H1 (cell line): ENCODE measurements around the gene NHEJ1. TPM values are rescaled to one million over a fixed set of nuclear protein-coding genes. Genes with fewer than 3 reads are reported as not detected.

Experiments used
- CTCF ChIA-PET: fragments of 300-600 bp; sonication (Branson Sonifier 250); formaldehyde crosslinking; loops from one replicate; lab custom pipeline; 2021; ENCODE audit not compliant: partially characterized antibody; lab: Charles Lee
- POLR2A ChIA-PET: fragments of 300-600 bp; sonication (Branson Sonifier 250); formaldehyde crosslinking; loops from one replicate; lab custom pipeline; 2021; ENCODE audit warnings: inconsistent platforms; ENCODE audit not compliant: partially characterized antibody; lab: Charles Lee
- DNase-seq, 2 experiments: peaks; one replicate each; pipeline versions ENCODE4 v3.0.0 to v3.0.0-alpha.2; 2010 to 2022; ENCODE audit warnings: low spot score in 2 of 2, low read depth in 1 of 2, mixed read lengths in 1 of 2
- FAIRE-seq: peaks from 2 replicates; lab custom pipeline; 2011; peaks lifted over from hg19 to GRCh38; lab: Jason Lieb, UNC
- H2AFZ ChIP-seq: 2 replicates; pipeline ENCODE4 v1.8.1; 2012; ENCODE audit warnings: low read length, inconsistent platforms
- H2AK5ac ChIP-seq: 2 replicates; pipeline ENCODE4 v1.6.1; 2013; ENCODE audit warnings: low read depth, low read length
- H2BK120ac ChIP-seq: replicated peaks from 2 replicates; pipeline ENCODE3; 2013; ENCODE audit warnings: low read depth, low read length, inconsistent platforms
- H2BK12ac ChIP-seq: 2 replicates; pipeline ENCODE4 v1.6.1; 2013; ENCODE audit warnings: low read depth, low read length
- H2BK15ac ChIP-seq: 2 replicates; pipeline ENCODE4 v1.6.1; 2013; ENCODE audit warnings: low read length
- H2BK20ac ChIP-seq: 2 replicates; pipeline ENCODE4 v1.6.1; 2013; ENCODE audit warnings: low read length
- H2BK5ac ChIP-seq: 2 replicates; pipeline ENCODE4 v1.6.1; 2013; ENCODE audit warnings: low read depth, low read length
- H3K14ac ChIP-seq: 2 replicates; pipeline ENCODE4 v1.6.1; 2013; ENCODE audit warnings: inconsistent platforms; ENCODE audit not compliant: insufficient read length
- H3K18ac ChIP-seq: 2 replicates; pipeline ENCODE4 v1.6.1; 2013; ENCODE audit warnings: low read length; ENCODE audit errors: extremely low read depth
- H3K23ac ChIP-seq: 2 replicates; pipeline ENCODE4 v1.6.1; 2013; ENCODE audit warnings: inconsistent platforms; ENCODE audit not compliant: insufficient read length
- H3K23me2 ChIP-seq: 2 replicates; pipeline ENCODE4 v1.6.1; 2013; ENCODE audit warnings: low read depth, low read length
- H3K27ac ChIP-seq: 2 replicates; pipeline ENCODE4 v1.6.1; 2011; ENCODE audit warnings: low read depth, low read length, inconsistent platforms
- H3K27me3 ChIP-seq, 4 experiments: replicated peaks in 1 of 4; 1 replicate in 1 of 4; 2 replicates in 3 of 4; pipeline versions ENCODE4 v1.6.1 to v1.8.1; 2011 to 2013; ENCODE audit warnings: low read length in 3 of 4, mild to moderate bottlenecking in 3 of 4, inconsistent platforms in 2 of 4, mixed read lengths in 2 of 4, moderate library complexity in 1 of 4; ENCODE audit not compliant: control insufficient read depth in 3 of 4, insufficient read depth in 3 of 4; ENCODE audit errors: extremely low read depth in 1 of 4
- H3K36me3 ChIP-seq, 4 experiments: 2 replicates each; pipeline versions ENCODE4 v1.6.1 to v1.8.1; 2011 to 2013; ENCODE audit warnings: mild to moderate bottlenecking in 4 of 4, low read length in 3 of 4, moderate library complexity in 2 of 4, control low read depth in 1 of 4, inconsistent platforms in 1 of 4; ENCODE audit not compliant: insufficient read depth in 4 of 4, control insufficient read depth in 2 of 4
- H3K4ac ChIP-seq: replicated peaks from 2 replicates; pipeline ENCODE3; 2013; ENCODE audit warnings: low read length, low read depth, mixed read lengths, inconsistent platforms; ENCODE audit not compliant: insufficient read length
- H3K4me1 ChIP-seq, 4 experiments: replicated peaks in 1 of 4; 1 replicate in 1 of 4; 2 replicates in 3 of 4; pipeline versions ENCODE4 v1.6.1 to v1.8.1; 2011 to 2013; ENCODE audit warnings: low read length in 3 of 4, inconsistent platforms in 2 of 4, mixed read lengths in 1 of 4; ENCODE audit not compliant: insufficient read depth in 4 of 4, control insufficient read depth in 3 of 4
- H3K4me2 ChIP-seq, 2 experiments: 2 replicates each; pipeline versions ENCODE4 v1.6.1 to v1.8.1; 2011 to 2013; ENCODE audit warnings: low read depth in 2 of 2, low read length in 2 of 2, control low read depth in 1 of 2, inconsistent platforms in 1 of 2, mild to moderate bottlenecking in 1 of 2; ENCODE audit not compliant: insufficient read depth in 1 of 2
- H3K4me3 ChIP-seq, 4 experiments: fragments of 200-600, 300-600 bp in 1 of 4; sonication (generic), shearing (Covaris generic), sonication (Bioruptor Twin) in 1 of 4; 2 replicates each; pipeline versions ENCODE4 v1.5.1 to v1.8.1; 2011 to 2016; ENCODE audit warnings: low read length in 4 of 4, low read depth in 3 of 4, control low read depth in 2 of 4, inconsistent platforms in 2 of 4, mild to moderate bottlenecking in 2 of 4, mixed read lengths in 1 of 4, moderate library complexity in 1 of 4; ENCODE audit not compliant: insufficient read depth in 2 of 4; ENCODE audit errors: extremely low read depth in 1 of 4
- H3K56ac ChIP-seq: replicated peaks from 2 replicates; pipeline ENCODE3; 2013; ENCODE audit warnings: low read depth, mild to moderate bottlenecking, mixed read lengths, low read length, inconsistent platforms; ENCODE audit not compliant: insufficient read length
- H3K79me1 ChIP-seq: 2 replicates; pipeline ENCODE4 v1.6.1; 2013; ENCODE audit warnings: low read depth, low read length, control low read depth
- H3K79me2 ChIP-seq, 2 experiments: 2 replicates each; pipeline versions ENCODE4 v1.6.1 to v1.8.1; 2012 to 2013; ENCODE audit warnings: low read length in 2 of 2, mild to moderate bottlenecking in 2 of 2, inconsistent platforms in 1 of 2; ENCODE audit not compliant: insufficient read depth in 2 of 2, control insufficient read depth in 1 of 2
- H3K9ac ChIP-seq, 4 experiments: replicated peaks in 1 of 4; 1 replicate in 1 of 4; 2 replicates in 3 of 4; pipeline versions ENCODE4 v1.6.1 to v1.8.1; 2011 to 2013; ENCODE audit warnings: low read depth in 3 of 4, low read length in 3 of 4, control low read depth in 2 of 4, mild to moderate bottlenecking in 2 of 4, moderate library complexity in 2 of 4, inconsistent platforms in 1 of 4; ENCODE audit errors: extremely low read depth in 1 of 4
- H3K9me3 ChIP-seq, 2 experiments: 2 replicates each; pipeline versions ENCODE4 v1.6.1 to v1.8.1; 2012 to 2013; ENCODE audit warnings: mild to moderate bottlenecking in 2 of 2, moderate library complexity in 2 of 2, control low read depth in 1 of 2, inconsistent platforms in 1 of 2, low read depth in 1 of 2, low read length in 1 of 2, mixed read lengths in 1 of 2; ENCODE audit not compliant: insufficient read depth in 2 of 2
- H4K20me1 ChIP-seq, 2 experiments: replicated peaks in 1 of 2; 2 replicates each; pipeline versions ENCODE3 to v1.8.1; 2011 to 2013; ENCODE audit warnings: inconsistent platforms in 2 of 2, low read length in 2 of 2, mild to moderate bottlenecking in 1 of 2; ENCODE audit not compliant: insufficient read depth in 2 of 2, control insufficient read depth in 1 of 2
- H4K5ac ChIP-seq: 2 replicates; pipeline ENCODE4 v1.6.1; 2013; ENCODE audit warnings: low read length, low read depth, mixed read lengths, inconsistent platforms; ENCODE audit not compliant: insufficient read length
- H4K8ac ChIP-seq: 2 replicates; pipeline ENCODE4 v1.8.0; 2013; ENCODE audit warnings: mild to moderate bottlenecking, moderate library complexity, low read length, inconsistent platforms; ENCODE audit not compliant: insufficient read depth; ENCODE audit errors: extremely low read depth
- H4K91ac ChIP-seq: replicated peaks from 2 replicates; pipeline ENCODE3; 2013; ENCODE audit warnings: low read length, mixed read lengths, inconsistent platforms; ENCODE audit not compliant: insufficient read length
- ASH2L ChIP-seq: fragments of 200-600, 300-600 bp; sonication (generic); IDR thresholded peaks from one replicate; pipeline ENCODE4 v1.7.1; 2017; ENCODE audit warnings: low read length
- ATF3 ChIP-seq: IDR thresholded peaks from 2 replicates; pipeline ENCODE4 v1.6.1; 2011; ENCODE audit warnings: low read depth, mild to moderate bottlenecking, low read length; ENCODE audit not compliant: insufficient read depth
- CEBPB ChIP-seq: IDR thresholded peaks from 2 replicates; pipeline ENCODE4 v1.6.1; 2012; ENCODE audit warnings: low read depth, low read length
- GABPA ChIP-seq: IDR thresholded peaks from 2 replicates; pipeline ENCODE4 v1.6.1; 2011; ENCODE audit warnings: mild to moderate bottlenecking, low read length, moderate library complexity, borderline replicate concordance; ENCODE audit not compliant: insufficient read depth
- HDAC2 ChIP-seq, 2 experiments: fragments of 300-600 bp in 1 of 2; sonication (generic) in 1 of 2; IDR thresholded peaks; 2 replicates each; pipeline ENCODE4 v1.6.1; 2011 to 2012; ENCODE audit warnings: low read depth in 2 of 2, low read length in 2 of 2, mild to moderate bottlenecking in 2 of 2, moderate library complexity in 2 of 2, borderline replicate concordance in 1 of 2, inconsistent platforms in 1 of 2
- JUN ChIP-seq: IDR thresholded peaks from 2 replicates; pipeline ENCODE4 v1.6.1; 2011; ENCODE audit warnings: low read depth, mild to moderate bottlenecking, improper control_type of control experiment, low read length
- JUND ChIP-seq: IDR thresholded peaks from 2 replicates; pipeline ENCODE4 v1.6.1; 2011; ENCODE audit warnings: mild to moderate bottlenecking, improper control_type of control experiment, low read length
- NRF1 ChIP-seq: IDR thresholded peaks from 2 replicates; pipeline ENCODE4 v1.6.1; 2011; ENCODE audit warnings: mild to moderate bottlenecking, low read depth, low read length, improper control_type of control experiment
- RNF2 ChIP-seq: fragments of 200-900, 300-1000 bp; sonication (generic); IDR thresholded peaks from 2 replicates; pipeline ENCODE4 v1.7.1; 2016; ENCODE audit warnings: borderline replicate concordance, low read depth, mild to moderate bottlenecking, antibody characterized with exemption, low read length; ENCODE audit not compliant: poor library complexity, severe bottlenecking; ENCODE audit errors: missing control alignments
- SAP30 ChIP-seq: fragments of 300-600 bp; sonication (generic); IDR thresholded peaks from 2 replicates; pipeline ENCODE4 v1.7.1; 2012; ENCODE audit warnings: low read length, moderate library complexity, mild to moderate bottlenecking, inconsistent platforms; ENCODE audit not compliant: insufficient read depth, insufficient replicate concordance
- SRF ChIP-seq: IDR thresholded peaks from 2 replicates; pipeline ENCODE4 v1.6.1; 2011; ENCODE audit warnings: mild to moderate bottlenecking, low read depth, low read length, moderate library complexity
- WGBS, 2 experiments: shearing (Covaris generic) in 1 of 2; methylation state at CpG; one replicate each; pipeline versions ENCODE4 v1.1.6 to v1.1.7; 2013 to 2015; ENCODE audit warnings: low lambda C conversion rate in 2 of 2, mixed read lengths in 2 of 2, inconsistent platforms in 1 of 2, low coverage in 1 of 2, missing lambda C conversion rate in 1 of 2; ENCODE audit not compliant: insufficient replicate concordance in 2 of 2, insufficient coverage in 1 of 2, insufficient read length in 1 of 2; ENCODE audit errors: extremely low coverage in 1 of 2, missing lambda C conversion rate in 1 of 2; 5-methylcytosine and 5-hydroxymethylcytosine counted together
- polyA plus RNA-seq, 7 experiments: library from polyadenylated mRNA; depleted of rRNA in 3 of 7; stranded (reverse) in 5 of 7; unstranded in 2 of 7; fragments of >200 nt in 5 of 7; fragments of 200-250 nt in 2 of 7; gene quantifications; 1 replicate in 5 of 7; 2 replicates in 1 of 7; 4 replicates in 1 of 7; pipeline versions ENCODE4 v1.2.1 to v1.2.3, GENCODE V29; 2011 to 2013; ENCODE audit warnings: missing spikeins in 2 of 7, mixed read lengths in 2 of 7
- total RNA-seq: library from RNA; stranded (reverse); fragmentation: NEBNext Ultra II Directional; extraction: Animal tissue kit (Norgen Biotek cat#: 25700); gene quantifications from 2 replicates; pipeline ENCODE4 v1.2.1, GENCODE V29; 2021

Gene NHEJ1
- total and polyA plus RNA-seq, 2 of the 8 experiments (the other 6 are each of a cell fraction or from before 2014, with no cell fraction given) = 22.7 to 24.1 TPM

DNA sequence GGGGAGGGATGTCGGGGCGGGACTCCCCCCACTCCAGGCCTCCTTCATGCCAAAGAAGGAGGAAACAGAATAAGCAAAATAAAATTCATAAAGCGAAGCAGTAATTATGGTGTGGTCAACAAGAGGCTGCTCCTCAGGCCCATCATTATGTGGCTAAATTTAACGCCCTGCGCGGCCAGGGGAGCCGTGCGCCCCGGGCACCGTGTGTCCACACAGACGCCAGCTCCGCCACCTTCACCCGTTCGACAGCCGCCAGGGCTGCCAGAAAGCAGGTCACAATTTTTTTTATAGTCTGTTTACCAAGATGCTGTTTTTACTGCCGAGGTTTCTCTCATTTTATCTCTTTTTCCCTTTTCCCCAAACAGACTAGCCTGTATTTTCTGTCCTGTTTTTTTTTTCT is 31.0 kb downstream of the NHEJ1 start:
- CTCF ChIA-PET = interaction anchor here (1.1 to 37.2 kb wide), 5 partner anchors 20 to 166 kb away, joined by 3 to 1777 read pairs (median 208); partner anchors contain the start of genes CFAP65 and IHH
- Histone ChIP-seq H2BK5ac (no peak overlapping the region), H3K23ac (no peak overlapping the region), H4K8ac (no peak overlapping the region; the same call in 1 of the 2 replicates), H2AK5ac (no peak overlapping the region), H2BK12ac (no peak overlapping the region), H4K20me1 (no peaks in the 10 kb centered on the region), H4K5ac (no peak overlapping the region), H3K27ac (no peak overlapping the region), H2BK120ac (no peak overlapping the region), H3K14ac (no peak overlapping the region), H3K79me1 (no peaks in the 10 kb centered on the region), H3K23me2 (no peaks in the 10 kb centered on the region), H3K9me3 (no peaks in the 10 kb centered on the region), H3K18ac (no peak overlapping the region), H3K79me2 (no peaks in the 10 kb centered on the region), H4K91ac (no peak overlapping the region), H3K4ac (no peak overlapping the region), H2BK15ac (no peak overlapping the region), H3K4me1 (no peaks in the 10 kb centered on the region; a peak in 1 of 7 replicates), H3K9ac (no peak overlapping the region), H2BK20ac (no peak overlapping the region), H2AFZ (no peak overlapping the region), H3K27me3 (no peaks in the 10 kb centered on the region), H3K56ac (no peak overlapping the region), H3K36me3 (no peaks in the 10 kb centered on the region), H3K4me3 (no peak overlapping the region), H3K4me2 (no peak overlapping the region)
- POLR2A ChIA-PET = no interaction called here
- 88% methylated on average over 16 of the region's 16 CpGs; no CpG with 5 or more reads in 1 of the 2 experiments for WGBS, 2 experiments
- TF ChIP-seq GABPA (no peak), RNF2 (no peak), JUND (no peak), SAP30 (no peak), CEBPB (no peak), ASH2L (no peak), NRF1 (no peak), JUN (no peak), HDAC2 (IDR thresholded peaks at IDR 0.05; ENCODE audit: borderline replicate concordance in 1 of 2, low read depth in 2 of 2, low read length in 2 of 2) (no peak), ATF3 (no peak), SRF (no peak)
- FAIRE-seq (no peak), DNase-seq (no peak)
